Measurements from ENCODE around the gene IST1.

Gene IST1

DNA sequence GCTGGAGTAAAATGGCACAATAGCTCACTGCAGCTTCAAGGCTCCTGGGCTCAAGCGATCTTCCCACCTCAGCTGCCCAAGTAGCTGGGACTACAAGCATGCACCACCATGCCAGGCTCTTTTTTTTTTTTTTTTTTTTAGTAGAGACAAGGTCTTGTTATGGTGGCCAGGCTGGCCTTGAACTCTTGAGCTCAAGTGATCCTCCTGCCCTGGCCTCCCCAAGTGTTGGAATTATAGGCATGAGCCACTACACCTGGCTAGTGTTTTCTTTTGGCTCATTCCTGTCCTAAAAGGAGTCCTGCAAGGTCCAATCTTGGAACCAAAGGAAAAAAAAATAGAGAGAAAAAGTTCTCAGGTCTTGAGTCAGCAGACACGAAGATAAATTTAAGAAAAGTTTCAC lies 74.0 kb downstream of the IST1 start:
- no peak for DNase-seq

DNA sequence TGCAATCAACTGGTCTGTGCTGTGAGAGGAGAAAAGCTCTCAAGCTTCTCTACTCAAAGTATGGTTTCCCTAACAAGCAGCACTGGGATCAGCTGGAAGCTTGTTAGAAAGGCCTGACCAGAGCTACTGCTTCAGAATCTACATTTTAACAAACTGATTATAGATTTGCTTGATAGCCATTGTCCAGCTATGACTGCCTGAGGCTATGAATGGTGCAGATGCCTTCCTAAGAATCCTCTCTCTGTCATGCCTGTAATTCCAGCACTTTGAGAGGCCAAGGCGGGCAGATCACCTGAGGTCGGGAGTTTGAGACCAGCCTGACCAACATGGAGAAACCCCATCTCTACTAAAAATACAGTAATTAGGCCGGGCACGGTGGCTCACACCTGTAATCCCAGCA lies 76.2 kb downstream of the IST1 start:
- no peak for DNase-seq

DNA sequence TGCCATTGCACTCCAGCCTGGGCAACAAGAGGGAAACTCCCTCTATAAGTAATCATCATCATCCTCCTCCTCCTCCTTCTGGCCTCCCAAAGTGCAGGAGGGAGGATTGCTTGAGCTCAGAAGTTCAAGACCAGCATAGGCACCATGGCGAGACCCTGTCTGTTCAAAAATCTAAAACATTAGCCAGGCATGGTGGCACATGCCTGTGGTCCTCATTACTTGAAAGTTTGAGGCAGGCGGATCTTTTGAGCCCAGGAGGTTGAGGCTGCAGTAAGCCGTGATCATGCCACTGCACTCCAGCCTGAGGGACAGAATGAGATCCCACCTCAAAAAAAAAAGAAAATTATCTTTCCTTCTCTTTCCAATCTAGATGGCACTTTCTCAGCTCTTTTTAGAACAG lies 77.0 kb downstream of the IST1 start:
- DNase-seq: no peak

DNA sequence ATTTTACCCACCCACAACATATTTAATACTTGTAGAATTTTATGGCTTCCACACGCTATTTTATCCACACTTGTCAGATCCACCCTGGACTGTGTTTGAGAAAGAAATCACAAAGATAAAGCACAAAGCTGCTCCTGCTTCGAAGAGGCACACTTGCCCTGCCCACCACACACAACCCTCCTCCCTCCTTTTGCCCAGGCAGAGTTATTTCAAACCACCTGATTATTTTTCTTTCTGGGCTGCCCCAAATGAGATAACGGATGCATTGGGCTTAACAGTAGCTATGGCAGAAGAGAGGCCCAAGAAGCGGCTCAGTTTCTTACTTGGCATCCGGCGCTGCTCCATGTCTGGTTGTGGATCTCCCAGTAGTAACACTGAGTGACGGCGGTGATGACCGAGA lies 77.7 kb downstream of the IST1 start:
- DNase-seq: no peak

DNA sequence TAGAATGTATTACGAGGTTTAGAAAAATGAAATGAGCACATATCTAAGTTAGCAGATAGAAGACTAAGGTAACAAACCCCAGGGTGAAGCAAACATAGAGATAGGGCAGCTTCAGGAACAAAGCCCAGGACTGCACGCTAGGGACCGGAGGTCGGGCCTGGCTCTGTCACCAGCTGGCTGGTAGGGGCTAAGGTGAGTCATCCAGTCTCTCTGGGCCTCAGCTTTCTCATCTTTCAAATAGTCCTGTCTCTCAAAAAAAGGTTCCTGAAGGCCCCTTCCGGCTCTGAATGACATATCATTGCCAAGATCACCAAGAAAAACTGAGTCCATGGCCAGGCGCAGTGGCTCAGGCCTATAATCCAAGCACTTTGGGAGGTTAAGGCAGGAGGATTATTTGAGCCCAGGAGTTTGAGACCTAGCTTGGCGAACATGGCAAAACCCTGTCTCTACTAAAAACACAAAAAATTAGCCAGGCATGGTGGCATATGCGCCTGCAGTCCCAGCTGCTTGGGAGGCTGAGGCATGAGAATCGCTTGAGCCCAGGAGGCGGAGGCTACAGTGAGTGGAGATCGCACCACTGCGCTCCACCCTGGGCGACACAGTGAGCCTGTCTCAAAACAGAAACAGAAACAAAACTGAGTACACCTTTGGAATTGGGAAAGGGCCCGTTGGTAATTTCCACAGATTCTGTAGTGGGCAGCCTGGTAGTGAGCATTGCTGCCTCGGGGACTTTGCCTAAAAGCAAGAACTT lies 78.9 kb downstream of the IST1 start:
- no peak for DNase-seq
